HPDE6-E6E7 (cell line): Measurements from ENCODE around the gene SERPINA1.
"Not testable (repeated sequence)": the region's sequence is repeated elsewhere in the genome, so short reads cannot be mapped to it uniquely, and the experiment has no call there.

Source experiments
- DNase-seq: peaks from one replicate; pipeline ENCODE4 v3.0.0; 2011; ENCODE audit warnings: missing footprints; ENCODE audit errors: extremely low spot score

Gene SERPINA1

DNA sequence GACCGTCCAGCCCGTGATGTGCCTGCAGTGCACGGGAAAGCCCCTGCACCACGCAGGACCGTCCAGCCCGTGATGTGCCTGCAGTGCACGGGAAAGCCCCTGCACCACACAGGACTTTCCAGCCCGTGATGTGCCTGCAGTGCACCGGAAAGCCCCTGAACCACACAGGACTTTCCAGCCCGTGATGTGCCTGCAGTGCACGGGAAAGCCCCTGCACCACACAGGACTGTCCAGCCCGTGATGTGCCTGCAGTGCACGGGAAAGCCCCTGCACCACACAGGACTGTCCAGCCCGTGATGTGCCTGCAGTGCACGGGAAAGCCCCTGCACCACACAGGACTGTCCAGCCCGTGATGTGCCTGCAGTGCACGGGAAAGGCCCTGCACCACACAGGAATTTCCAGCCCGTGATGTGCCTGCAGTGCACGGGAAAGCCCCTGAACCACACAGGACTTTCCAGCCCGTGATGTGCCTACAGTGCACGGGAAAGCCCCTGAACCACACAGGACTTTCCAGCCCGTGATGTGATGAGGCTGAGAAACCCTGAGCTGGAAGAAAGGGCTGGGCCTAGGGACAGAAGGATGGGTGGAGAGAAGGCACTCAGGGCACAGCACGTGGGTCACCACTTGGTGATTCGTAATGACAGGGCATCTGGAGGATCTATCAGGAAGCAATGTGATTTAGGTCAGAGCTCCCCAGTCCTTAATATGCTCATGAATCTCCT, 42.2 kb downstream of the SERPINA1 start:
- not testable (repeated sequence) for DNase-seq

GRCh38 chr14:94345344-94346064, 42.9 kb downstream of the SERPINA1 start:
- peak; percentile 60 for DNase-seq

GRCh38 chr14:94344389-94344788, 44.0 kb downstream of the SERPINA1 start:
- no peak for DNase-seq

- DNase-seq: no peak
Measured at GRCh38 chr14:94343238-94344005, 45.0 kb downstream of the SERPINA1 start.

- peak; percentile 91 for DNase-seq
Measured at GRCh38 chr14:94342334-94342934, 46.0 kb downstream of the SERPINA1 start.

- DNase-seq: no peak
Measured at GRCh38 chr14:94341656-94342333, 46.6 kb downstream of the SERPINA1 start.

DNA sequence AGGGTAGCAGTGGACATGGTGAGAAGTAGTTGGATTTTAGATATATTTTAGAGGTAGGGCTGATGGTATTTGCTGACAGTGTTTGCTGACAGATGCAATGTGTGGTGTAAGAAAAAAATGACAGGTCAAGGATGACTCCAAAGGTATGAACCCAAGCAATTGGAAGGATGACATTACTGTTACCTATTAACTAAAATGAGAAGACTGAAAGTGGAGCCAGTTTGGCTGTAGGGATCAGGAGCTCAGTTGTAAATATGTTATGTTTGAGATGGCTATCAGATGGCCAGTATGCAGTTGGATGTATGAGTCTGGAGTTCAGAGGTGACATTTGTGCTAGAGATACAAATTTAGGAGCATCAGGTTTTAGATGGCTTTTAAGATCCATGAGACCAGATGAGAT, 47.9 kb downstream of the SERPINA1 start:
- no peak for DNase-seq

DNA sequence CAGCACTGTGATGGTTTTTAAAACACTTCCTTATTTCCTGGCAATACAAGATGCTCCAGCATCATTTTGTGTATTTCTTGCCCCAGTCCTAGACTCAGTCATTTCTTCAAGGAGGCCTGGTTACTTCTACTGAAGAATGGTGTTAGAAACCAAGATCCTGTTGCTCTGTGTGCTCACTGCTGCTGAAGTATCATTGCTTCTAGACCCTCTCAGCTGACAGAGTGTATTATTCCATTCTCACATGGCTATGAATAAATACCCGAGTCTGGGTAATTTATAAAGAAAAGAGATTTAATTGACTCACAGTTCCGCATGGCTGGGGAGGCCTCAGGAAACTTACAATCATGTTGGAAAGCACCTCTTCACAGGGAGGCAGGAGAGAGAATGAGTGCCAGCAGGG, 50.4 kb downstream of the SERPINA1 start:
- DNase-seq: no peak

- no peak for DNase-seq
Measured at GRCh38 chr14:94337274-94337673, 51.1 kb downstream of the SERPINA1 start.

GRCh38 chr14:94334872-94335271, 53.5 kb downstream of the SERPINA1 start:
- DNase-seq: no peak

GRCh38 chr14:94332587-94332986, 55.8 kb downstream of the SERPINA1 start:
- DNase-seq: no peak

GRCh38 chr14:94332063-94332583, 56.3 kb downstream of the SERPINA1 start:
- DNase-seq: no peak

DNA sequence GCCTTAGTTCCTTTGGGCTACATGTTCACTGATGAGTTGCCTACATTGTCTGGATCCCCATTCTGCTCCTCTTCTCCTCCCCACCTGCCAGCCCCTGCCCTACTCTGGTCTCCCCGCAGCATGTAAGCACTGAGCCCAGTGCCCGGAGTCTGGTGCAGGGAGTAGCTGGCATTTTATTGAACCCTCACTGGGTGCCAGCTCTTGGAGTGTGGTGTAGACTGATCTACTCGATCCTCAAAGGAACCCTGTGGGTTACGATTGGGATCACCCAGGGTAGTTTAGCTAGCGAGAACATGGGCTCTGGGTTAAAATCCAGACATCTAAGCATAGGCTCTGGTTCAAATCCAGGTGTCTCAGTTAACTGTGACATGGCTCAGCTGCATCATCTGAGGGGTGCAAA, 56.9 kb downstream of the SERPINA1 start:
- no peak for DNase-seq

DNA sequence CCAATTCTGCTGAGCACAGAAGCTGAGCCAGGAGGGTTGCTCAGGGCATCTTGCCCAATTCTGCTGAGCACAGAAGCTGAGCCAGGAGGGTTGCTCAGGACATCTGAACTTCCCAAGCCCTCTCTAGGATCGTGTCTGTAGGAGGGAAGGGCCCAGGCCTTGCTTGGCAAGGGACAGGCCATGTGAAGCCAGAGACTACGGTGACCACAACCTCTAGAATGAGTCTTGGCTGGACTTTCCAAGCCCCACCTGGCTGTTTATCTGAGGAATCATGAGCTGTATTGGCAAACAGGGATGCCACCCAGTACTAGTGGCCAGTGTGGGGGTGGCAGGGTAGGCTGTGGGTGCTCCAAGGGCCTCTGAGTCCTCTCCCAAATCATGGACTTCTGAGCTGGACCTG, 57.5 kb downstream of the SERPINA1 start:
- no peak for DNase-seq

GRCh38 chr14:94330432-94330831, 58.0 kb downstream of the SERPINA1 start:
- DNase-seq: no peak

DNA sequence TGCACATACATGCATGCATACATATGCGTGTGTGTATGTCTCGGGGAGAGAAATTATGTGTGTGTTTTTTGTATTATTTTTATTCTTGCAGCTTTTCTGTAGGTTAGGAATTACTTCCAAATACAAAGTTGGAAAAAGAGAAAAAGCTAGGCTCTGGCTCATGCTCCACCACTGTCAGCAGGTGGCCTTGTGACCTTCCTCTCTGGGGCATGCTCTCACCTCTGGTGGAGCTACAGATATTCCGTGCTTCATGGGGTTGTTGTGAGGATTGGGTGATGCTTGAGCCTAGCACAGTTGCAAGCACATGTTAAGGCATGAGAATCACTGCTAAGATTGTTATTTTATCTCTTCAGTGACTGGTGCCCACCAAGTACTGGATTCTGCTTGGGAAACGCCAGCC, 58.5 kb downstream of the SERPINA1 start:
- DNase-seq: no peak

GRCh38 chr14:94328196-94328595, 60.2 kb downstream of the SERPINA1 start:
- no peak for DNase-seq
